H9 (cell line): Measurements from ENCODE around the gene DPP10. TPM values are rescaled to one million over a fixed set of nuclear protein-coding genes. Genes with fewer than 3 reads are reported as not detected.
"Not testable (repeated sequence)": the region's sequence is repeated elsewhere in the genome, so short reads cannot be mapped to it uniquely, and the experiment has no call there.

Experiments used
- DNase-seq: peaks from one replicate; pipeline ENCODE4 v3.0.0-alpha.2; 2017
- H2AFZ ChIP-seq: one replicate; pipeline ENCODE4 v1.6.1; 2013; ENCODE audit warnings: mild to moderate bottlenecking, low read length, control low read depth, moderate library complexity
- H2AK5ac ChIP-seq: 2 replicates; pipeline ENCODE4 v1.6.1; 2013; ENCODE audit warnings: low read length, control low read depth, mixed read lengths; ENCODE audit not compliant: insufficient read length
- H2BK120ac ChIP-seq: one replicate; pipeline ENCODE4 v1.6.1; 2013; ENCODE audit warnings: low read depth, mild to moderate bottlenecking, low read length, control low read depth, inconsistent platforms; ENCODE audit not compliant: poor library complexity, severe bottlenecking
- H2BK12ac ChIP-seq: 2 replicates; pipeline ENCODE4 v1.6.1; 2013; ENCODE audit warnings: low read length, control low read depth, mixed read lengths, low read depth; ENCODE audit not compliant: insufficient read length
- H2BK15ac ChIP-seq: 2 replicates; pipeline ENCODE4 v1.6.1; 2013; ENCODE audit warnings: low read depth, low read length, control low read depth
- H2BK20ac ChIP-seq: one replicate; pipeline ENCODE4 v1.6.1; 2013; ENCODE audit warnings: low read depth, mild to moderate bottlenecking, low read length, control low read depth, inconsistent platforms; ENCODE audit not compliant: poor library complexity, severe bottlenecking
- H2BK5ac ChIP-seq: 2 replicates; pipeline ENCODE4 v1.6.1; 2013; ENCODE audit warnings: low read length, control low read depth, mixed read lengths; ENCODE audit not compliant: insufficient read length
- H3K14ac ChIP-seq: 2 replicates; pipeline ENCODE4 v1.6.1; 2013; ENCODE audit warnings: low read length, control low read depth; ENCODE audit not compliant: insufficient read depth
- H3K18ac ChIP-seq: 2 replicates; pipeline ENCODE4 v1.6.1; 2013; ENCODE audit warnings: low read depth, mild to moderate bottlenecking, mixed read lengths, low read length, control low read depth; ENCODE audit not compliant: insufficient read length
- H3K23ac ChIP-seq: 2 replicates; pipeline ENCODE4 v1.6.1; 2013; ENCODE audit warnings: low read length, control low read depth, mixed read lengths, low read depth; ENCODE audit not compliant: insufficient read length
- H3K23me2 ChIP-seq: 2 replicates; pipeline ENCODE4 v1.6.1; 2013; ENCODE audit warnings: low read depth, mild to moderate bottlenecking, mixed read lengths, low read length, control low read depth; ENCODE audit not compliant: insufficient read length, poor library complexity, severe bottlenecking
- H3K27ac ChIP-seq: 2 replicates; pipeline ENCODE4 v1.5.1; 2013; ENCODE audit warnings: low read length, control low read depth, mixed read lengths, low read depth; ENCODE audit not compliant: insufficient read length
- H3K27me3 ChIP-seq: 2 replicates; pipeline ENCODE4 v1.6.1; 2013; ENCODE audit warnings: low read length, control low read depth, inconsistent platforms; ENCODE audit not compliant: insufficient read depth
- H3K4ac ChIP-seq: 2 replicates; pipeline ENCODE4 v1.6.1; 2013; ENCODE audit warnings: low read depth, mild to moderate bottlenecking, control low read depth, inconsistent platforms, low read length, moderate library complexity
- H3K4me1 ChIP-seq: 2 replicates; pipeline ENCODE4 v1.6.1; 2013; ENCODE audit warnings: low read length, control low read depth, inconsistent platforms; ENCODE audit not compliant: insufficient read depth
- H3K4me2 ChIP-seq: 2 replicates; pipeline ENCODE4 v1.6.1; 2013; ENCODE audit warnings: low read length, control low read depth, mixed read lengths; ENCODE audit not compliant: insufficient read length, insufficient read depth
- H3K56ac ChIP-seq: 2 replicates; pipeline ENCODE4 v1.6.1; 2013; ENCODE audit warnings: low read depth, mild to moderate bottlenecking, mixed read lengths, low read length, control low read depth; ENCODE audit not compliant: insufficient read length
- H3K79me1 ChIP-seq: 2 replicates; pipeline ENCODE4 v1.6.1; 2013; ENCODE audit warnings: low read depth, mild to moderate bottlenecking, moderate library complexity, low read length, control low read depth, inconsistent platforms; ENCODE audit not compliant: insufficient read depth, poor library complexity, severe bottlenecking
- H3K79me2 ChIP-seq: 2 replicates; pipeline ENCODE4 v1.6.1; 2013; ENCODE audit warnings: low read length, control low read depth, inconsistent platforms; ENCODE audit not compliant: insufficient read depth
- H3K9ac ChIP-seq: 2 replicates; pipeline ENCODE4 v1.6.1; 2013; ENCODE audit warnings: low read length, control low read depth, mixed read lengths; ENCODE audit not compliant: insufficient read length; ENCODE audit errors: extremely low read depth
- H3K9me3 ChIP-seq: one replicate; pipeline ENCODE4 v1.6.1; 2013; ENCODE audit warnings: low read depth, low read length, inconsistent platforms; ENCODE audit not compliant: control insufficient read depth
- H3T11ph ChIP-seq: one replicate; pipeline ENCODE4 v1.6.1; 2013; ENCODE audit warnings: mild to moderate bottlenecking, low read length, control low read depth, inconsistent platforms
- H4K20me1 ChIP-seq: one replicate; pipeline ENCODE4 v1.6.1; 2013; ENCODE audit not compliant: control insufficient read depth, insufficient read length, insufficient read depth
- H4K5ac ChIP-seq: 2 replicates; pipeline ENCODE4 v1.6.1; 2013; ENCODE audit warnings: low read depth, mild to moderate bottlenecking, mixed read lengths, low read length, control low read depth; ENCODE audit not compliant: insufficient read length
- H4K8ac ChIP-seq: replicated peaks from 2 replicates; pipeline ENCODE4 v1.6.1; 2013; ENCODE audit warnings: low read length, control low read depth, mixed read lengths, low read depth; ENCODE audit not compliant: insufficient read length
- H4K91ac ChIP-seq: 2 replicates; pipeline ENCODE4 v1.6.1; 2013; ENCODE audit warnings: low read depth, mild to moderate bottlenecking, moderate library complexity, mixed read lengths, low read length, control low read depth; ENCODE audit not compliant: insufficient read length
- H3K27ac Mint-ChIP-seq, 3 experiments: 2 replicates in 2 of 3; 3 replicates in 1 of 3; pipeline ENCODE4 v1.8.0; 2020 to 2021; ENCODE audit warnings: mixed read lengths in 3 of 3, mild to moderate bottlenecking in 1 of 3, moderate library complexity in 1 of 3
- H3K27me3 Mint-ChIP-seq: 2 replicates; pipeline ENCODE4 v1.8.0; 2021; ENCODE audit warnings: low read depth, mild to moderate bottlenecking, moderate library complexity, mixed read lengths
- H3K36me3 Mint-ChIP-seq, 3 experiments: 2 replicates in 2 of 3; 3 replicates in 1 of 3; pipeline ENCODE4 v1.8.0; 2020 to 2021; ENCODE audit warnings: low read depth in 3 of 3, mixed read lengths in 3 of 3; ENCODE audit not compliant: insufficient read depth in 1 of 3
- H3K4me1 Mint-ChIP-seq, 2 experiments: 2 replicates each; pipeline ENCODE4 v1.8.0; 2020; ENCODE audit warnings: mixed read lengths in 2 of 2
- H3K4me3 Mint-ChIP-seq, 2 experiments: 2 replicates in 1 of 2; 3 replicates in 1 of 2; pipeline ENCODE4 v1.8.0; 2020 to 2021; ENCODE audit warnings: mild to moderate bottlenecking in 2 of 2, mixed read lengths in 2 of 2, moderate library complexity in 1 of 2
- H3K9me3 Mint-ChIP-seq, 2 experiments: 2 replicates in 1 of 2; 3 replicates in 1 of 2; pipeline ENCODE4 v1.8.0; 2020; ENCODE audit warnings: mild to moderate bottlenecking in 2 of 2, mixed read lengths in 2 of 2, moderate library complexity in 1 of 2
- CTCF ChIP-seq: fragments of 200-600 bp; sonication (generic); conservative IDR thresholded peaks from 3 replicates; pipeline ENCODE4 v1.8.0; 2021; ENCODE audit warnings: antibody characterized with exemption, mild to moderate bottlenecking
- WGBS: extraction: QIAGEN DNeasy Blood & Tissue Kit; methylation state at CpG from one replicate; pipeline ENCODE4 v1.1.7; 2013; ENCODE audit warnings: missing lambda C conversion rate, low lambda C conversion rate, mixed read lengths; ENCODE audit not compliant: insufficient read length; ENCODE audit errors: extremely low coverage; 5-methylcytosine and 5-hydroxymethylcytosine counted together
- total RNA-seq: library from RNA; stranded (reverse); gene quantifications from 2 replicates; pipeline ENCODE4 v1.2.1, GENCODE V29; 2021

Gene DPP10
- total RNA-seq, 1 experiment from 2014 or later = 11.3 TPM

- Histone ChIP-seq H3K4ac (no peak overlapping the region), H4K8ac (no peak overlapping the region), H2AK5ac (no peak overlapping the region), H3K27me3 (no peaks in the 10 kb centered on the region), H4K20me1 (no peaks in the 10 kb centered on the region), H3K4me2 (no peak overlapping the region), H2BK12ac (no peak overlapping the region), H3K56ac (no peak overlapping the region), H3K14ac (no peak overlapping the region), H3K79me1 (no peaks in the 10 kb centered on the region), H2BK5ac (no peak overlapping the region), H3K79me2 (no peaks in the 10 kb centered on the region), H3K4me1 (no peaks in the 10 kb centered on the region), H3K23me2 (no peaks in the 10 kb centered on the region), H4K91ac (no peak overlapping the region), H3K9me3 (no peaks in the 10 kb centered on the region), H4K5ac (no peak overlapping the region), H3T11ph (no peak overlapping the region), H2AFZ (no peak overlapping the region), H2BK20ac (no peak overlapping the region), H3K9ac (no peak overlapping the region), H2BK120ac (no peak overlapping the region), H2BK15ac (no peak overlapping the region), H3K27ac (no peak overlapping the region), H3K18ac (no peak overlapping the region), H3K23ac (no peak overlapping the region)
- Mint-ChIP-seq H3K36me3 (no peaks in the 10 kb centered on the region; a peak in 2 of 7 replicates), H3K27ac (no peak overlapping the region), H3K27me3 (no peaks in the 10 kb centered on the region), H3K4me3 (no peak overlapping the region), H3K4me1 (no peaks in the 10 kb centered on the region), H3K9me3 (peaks cover 3 to 4% of the 10 kb centered on the region in 2 experiments; a peak in 3 of 5 replicates)
- WGBS = no CpG with 5 or more reads among the region's 4 CpGs
- no peak for DNase-seq
- TF ChIP-seq CTCF = no peak
Measured at GRCh38 chr2:115011721-115012120, 569.3 kb downstream of the DPP10 start.

- not testable (repeated sequence) for H4K20me1 ChIP-seq, H2AK5ac ChIP-seq, H4K91ac ChIP-seq, H3K27me3 Mint-ChIP-seq, H3K4me1 Mint-ChIP-seq, H3K27me3 ChIP-seq, H4K8ac ChIP-seq, DNase-seq, H2BK20ac ChIP-seq, H3K4ac ChIP-seq, H3K79me2 ChIP-seq, H2BK15ac ChIP-seq, H3K23ac ChIP-seq, H3K4me1 ChIP-seq, H3K79me1 ChIP-seq, H3K14ac ChIP-seq, H3K18ac ChIP-seq, H3K23me2 ChIP-seq, H4K5ac ChIP-seq, H2BK5ac ChIP-seq, H3K4me3 Mint-ChIP-seq, H3K27ac Mint-ChIP-seq, H3K9ac ChIP-seq, H3K4me2 ChIP-seq, H2BK12ac ChIP-seq, H3K56ac ChIP-seq, H2AFZ ChIP-seq, H3T11ph ChIP-seq, H3K9me3 ChIP-seq, H2BK120ac ChIP-seq, H3K27ac ChIP-seq
- peaks cover 20 to 21% of the 10 kb centered on the region in 2 experiments for H3K9me3 Mint-ChIP-seq
- WGBS = no CpG with 5 or more reads among the region's 3 CpGs
- peaks cover 3 to 24% (median 5%) of the 10 kb centered on the region in 3 experiments for H3K36me3 Mint-ChIP-seq
Measured at GRCh38 chr2:115022013-115022412, 579.6 kb downstream of the DPP10 start.
